GM10847 (cell line): ENCODE measurements around the gene MYMK.

Source experiments
- POLR2A ChIP-seq: IDR thresholded peaks from 2 replicates; pipeline ENCODE4 v1.6.1; 2011; ENCODE audit not compliant: insufficient read length; ENCODE audit errors: extremely low read depth

MYMK gene

DNA sequence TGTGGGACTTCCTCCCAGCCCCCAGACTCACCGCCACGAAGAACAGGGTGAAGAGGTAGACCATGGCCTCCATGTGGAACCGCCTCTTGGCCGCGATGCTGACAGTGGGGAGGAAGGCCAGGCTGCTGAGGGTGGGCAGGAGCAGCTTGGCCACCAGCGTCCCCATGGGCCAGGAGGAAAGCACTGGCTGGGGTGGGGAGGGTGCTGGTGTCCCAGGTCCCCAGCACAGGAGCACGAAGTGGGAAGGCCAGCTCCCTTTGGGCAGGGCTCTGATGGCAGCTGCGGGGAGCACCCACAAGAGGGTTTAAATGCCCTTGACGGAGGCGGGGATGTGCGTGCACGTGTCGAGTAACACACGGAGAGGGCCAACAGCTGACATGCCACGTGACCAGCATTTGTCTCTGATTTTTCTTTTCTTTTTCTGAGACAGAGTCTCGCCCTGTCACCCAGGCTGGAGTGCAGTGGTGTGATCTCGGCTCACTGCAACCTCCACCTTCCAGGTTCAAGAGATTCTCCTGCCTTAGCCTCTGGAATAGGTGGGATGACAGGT, at the start of gene MYMK:
Gene MYMK, minus strand, starts transcription at position 281 of the 550 bp plus-strand sequence. Its CDS starts 115 bp downstream, at position 166.
- no peak for TF ChIP-seq POLR2A

- no peak for TF ChIP-seq POLR2A
These were observed 49.2 kb upstream of the MYMK start for GRCh38 chr9:133573791-133574515.

GRCh38 chr9:133572821-133573361, 48.1 kb upstream of the MYMK start:
- TF ChIP-seq POLR2A = no peak

- TF ChIP-seq POLR2A = no peak
These were observed 47.3 kb upstream of the MYMK start for GRCh38 chr9:133571896-133572595.

DNA sequence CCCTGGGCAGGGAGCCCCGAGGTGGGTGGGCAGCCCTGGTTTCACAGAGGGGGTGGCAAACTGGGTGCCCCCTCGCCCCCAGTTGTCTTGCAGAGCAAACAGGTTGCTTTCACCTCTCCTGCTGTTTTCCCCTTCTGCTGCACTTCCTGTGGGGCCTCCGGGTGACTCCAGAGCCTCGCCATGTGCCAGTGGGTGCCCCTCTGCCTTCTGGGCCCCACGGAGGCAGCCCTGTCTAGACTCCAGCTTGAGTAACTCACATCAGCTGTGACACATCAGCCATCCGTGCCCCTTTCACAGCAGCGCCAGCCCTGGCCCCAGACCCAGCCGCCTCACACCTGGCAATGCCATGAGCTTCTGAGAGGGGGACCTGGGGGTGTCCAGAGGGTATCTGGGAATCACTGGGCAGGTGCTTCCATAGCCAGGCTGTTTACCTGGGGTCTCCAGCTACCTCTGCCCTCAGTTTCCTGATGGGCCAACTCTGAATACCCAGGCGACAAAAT, 46.7 kb upstream of the MYMK start:
- TF ChIP-seq POLR2A = no peak

- no peak for TF ChIP-seq POLR2A
These were observed 45.9 kb upstream of the MYMK start for GRCh38 chr9:133570691-133571080.

- TF ChIP-seq POLR2A = no peak
These were observed 45.3 kb upstream of the MYMK start for GRCh38 chr9:133569891-133570690.

DNA sequence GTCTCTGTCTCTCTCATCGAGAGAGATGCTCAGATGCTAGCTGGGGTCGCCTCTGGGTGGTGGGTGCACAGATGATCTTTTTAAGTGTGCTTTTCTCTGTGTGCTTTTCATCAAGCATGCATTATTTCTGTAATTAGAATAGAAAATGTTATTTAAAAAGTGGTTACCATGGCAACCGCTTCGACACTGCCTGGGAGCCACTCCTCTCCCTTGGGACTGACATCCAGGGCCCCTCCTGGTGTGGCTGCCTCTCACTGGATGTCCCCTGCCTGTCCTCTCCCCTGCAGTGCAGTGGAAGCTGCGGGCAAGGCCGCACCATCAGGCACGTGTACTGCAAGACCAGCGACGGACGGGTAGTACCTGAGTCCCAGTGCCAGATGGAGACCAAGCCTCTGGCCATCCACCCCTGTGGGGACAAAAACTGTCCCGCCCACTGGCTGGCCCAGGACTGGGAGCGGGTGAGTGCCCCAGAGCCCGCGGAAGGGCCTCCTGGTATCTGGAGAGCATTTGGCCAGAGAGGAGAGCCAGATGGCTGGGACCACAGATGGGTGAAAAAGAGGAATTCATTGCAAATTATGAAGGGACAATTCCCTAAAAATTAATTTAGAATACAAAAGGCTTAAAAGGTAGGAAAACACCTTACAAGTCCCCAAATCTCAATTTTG, 44.5 kb upstream of the MYMK start:
- no peak for TF ChIP-seq POLR2A

GRCh38 chr9:133568186-133568585, 43.4 kb upstream of the MYMK start:
- TF ChIP-seq POLR2A = no peak

DNA sequence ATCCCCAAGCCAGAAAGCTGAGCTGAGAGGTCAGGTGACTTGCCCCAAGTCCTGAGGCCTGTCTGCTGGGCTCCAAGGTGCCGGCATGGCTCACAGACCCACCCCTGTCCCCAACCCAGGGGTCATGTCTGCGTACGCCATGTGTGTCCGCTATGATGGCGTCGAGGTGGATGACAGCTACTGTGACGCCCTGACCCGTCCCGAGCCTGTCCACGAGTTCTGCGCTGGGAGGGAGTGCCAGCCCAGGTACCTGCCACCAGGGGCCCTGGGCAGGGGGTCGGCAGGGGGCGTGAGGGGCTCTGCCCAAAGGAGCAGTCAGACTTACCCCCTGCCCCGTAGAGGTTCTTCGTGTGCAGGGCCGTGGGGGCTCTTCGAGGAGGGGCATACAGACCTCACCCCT, 42.1 kb upstream of the MYMK start:
- no peak for TF ChIP-seq POLR2A

DNA sequence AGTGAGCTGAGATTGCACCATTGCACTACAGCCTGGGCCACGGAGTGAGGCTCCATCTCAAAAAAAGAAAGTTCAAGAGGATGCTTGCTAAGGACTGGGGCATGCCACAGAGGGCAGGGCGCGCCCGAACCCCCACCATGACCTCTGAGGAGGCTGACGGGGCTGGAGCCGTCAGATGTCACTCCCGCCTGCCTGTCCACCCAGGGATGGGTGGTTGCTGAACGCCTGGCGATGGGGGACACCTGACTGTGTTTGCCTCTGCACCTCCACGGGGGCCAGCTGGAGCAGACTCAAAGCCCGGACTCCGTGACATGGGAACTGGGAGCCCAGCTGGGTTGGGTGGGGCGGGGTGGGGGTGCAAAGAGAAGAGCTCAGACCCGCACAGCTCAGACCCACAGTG, 41.6 kb upstream of the MYMK start:
- no peak for TF ChIP-seq POLR2A

DNA sequence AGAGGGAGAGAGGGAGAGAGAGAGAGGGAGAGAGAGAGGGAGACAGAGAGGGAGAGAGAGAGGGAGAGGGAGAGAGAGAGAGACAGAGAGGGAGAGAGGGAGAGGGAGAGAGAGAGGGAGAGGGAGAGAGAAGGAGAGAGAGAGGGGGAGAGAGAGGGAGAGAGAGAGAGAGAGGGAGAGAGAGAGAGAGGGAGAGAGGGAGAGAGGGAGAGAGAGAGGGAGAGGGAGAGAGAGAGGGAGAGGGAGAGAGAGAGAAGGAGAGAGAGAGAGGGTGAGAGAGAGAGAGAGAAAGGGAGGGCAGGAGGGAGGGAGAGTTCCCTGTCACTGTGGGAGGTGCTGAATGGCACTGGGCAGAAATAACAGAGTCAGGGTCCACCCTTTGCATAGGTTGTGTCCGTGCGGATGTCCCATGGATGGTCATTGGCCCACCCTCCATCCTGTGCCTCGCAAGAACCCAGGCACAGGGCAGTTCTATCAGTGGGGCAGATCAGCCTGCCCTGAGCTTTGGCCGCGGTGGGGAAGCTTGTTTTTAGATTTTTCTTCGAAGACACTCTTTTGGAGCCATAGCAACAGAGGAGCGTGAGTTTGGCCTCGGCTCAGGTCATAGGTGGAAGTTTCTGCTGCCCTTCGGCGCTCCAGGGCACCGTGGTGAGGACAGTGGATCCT, 39.8 kb upstream of the MYMK start:
- no peak for TF ChIP-seq POLR2A

DNA sequence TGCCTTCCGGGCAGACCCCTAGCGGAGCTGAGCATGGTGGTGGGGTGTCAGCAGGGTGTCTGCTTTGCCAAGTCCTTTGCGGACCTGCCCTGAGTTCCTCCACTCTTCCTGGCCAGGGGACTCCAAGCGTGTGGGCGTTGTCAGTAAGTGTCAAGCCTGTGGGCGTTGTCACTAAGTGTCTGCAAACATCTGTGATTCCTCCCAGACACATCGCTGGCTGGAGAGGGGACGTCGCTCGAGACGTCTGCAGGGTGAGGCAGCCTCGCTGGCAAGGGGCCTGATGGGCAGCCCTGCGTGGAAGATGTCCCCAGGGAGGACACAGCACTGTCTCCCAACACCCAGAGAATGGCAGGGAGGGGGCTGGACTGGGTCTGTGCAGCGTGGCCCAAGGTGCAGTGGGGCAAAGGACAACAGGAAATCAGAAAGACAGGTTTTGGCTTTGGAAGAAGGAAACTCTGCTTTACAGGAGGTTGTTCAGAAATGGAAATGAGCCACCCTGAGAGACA, 38.6 kb upstream of the MYMK start:
- TF ChIP-seq POLR2A = no peak
